Activated CD8-positive, alpha-beta memory T cell treated with anti-CD3 and anti-CD28 coated beads, Interleukin-2, amount 50 U/mL, for 1 hour (primary cell): ENCODE measurements around the gene TRMT1.
"Not testable (repeated sequence)": the region's sequence is repeated elsewhere in the genome, so short reads cannot be mapped to it uniquely, and the experiment has no call there.

ENCODE experiments used
- DNase-seq: peaks from one replicate; pipeline ENCODE4 v3.0.0-alpha.2; 2020; ENCODE audit errors: extremely low read depth

The TRMT1 gene

DNA sequence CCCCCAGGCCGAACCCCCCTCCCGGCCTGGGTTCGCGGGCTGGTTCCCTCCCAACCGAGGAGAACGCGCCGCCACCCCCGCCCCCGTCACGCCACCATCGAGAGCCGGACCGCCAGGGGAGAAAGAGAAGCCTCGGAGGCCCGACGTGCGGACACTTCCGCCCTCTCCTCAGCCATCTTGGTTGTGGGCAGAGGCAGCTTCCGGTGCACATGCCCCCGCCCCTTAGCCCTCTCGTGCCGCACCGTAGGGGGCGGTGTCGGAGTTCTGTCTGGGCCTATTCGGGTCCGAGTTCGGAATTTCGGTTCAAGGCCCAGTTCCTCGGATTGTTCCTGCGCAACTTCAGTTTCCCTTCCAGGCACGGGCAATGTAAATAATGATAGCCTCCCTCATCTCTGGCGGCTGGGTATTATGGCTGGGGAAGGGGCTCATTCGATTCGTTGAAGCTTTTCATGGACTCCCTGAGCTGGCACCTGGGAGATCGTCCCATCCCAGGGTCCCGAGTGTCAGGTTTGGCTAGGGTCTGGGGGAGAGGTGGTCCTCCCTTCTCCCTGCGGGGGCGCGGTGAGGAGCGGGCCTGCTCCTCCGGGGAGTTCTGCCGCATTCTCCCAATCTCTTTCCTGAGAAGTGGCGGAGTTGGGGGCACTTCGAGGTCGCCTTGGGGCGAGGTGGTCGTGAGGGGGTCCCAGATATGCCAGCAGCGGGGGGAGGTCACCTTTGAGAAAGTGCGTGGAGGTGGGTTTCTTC is 33.8 kb upstream of the TRMT1 start, which contains the start of the genes IER2 and STX10:
IER2 (plus strand) TSS at position 225 of the 744 bp plus-strand sequence. CDS start 2,776 bp downstream, outside the sequence.
STX10 (minus strand) TSS at position 189 of the 744 bp plus-strand sequence. CDS start 202 bp downstream, outside the sequence.
- peak; percentile 78 for DNase-seq

- DNase-seq, result no peak
Observed at GRCh38 chr19:13149628-13150186, 33.2 kb upstream of the TRMT1 start.

DNA sequence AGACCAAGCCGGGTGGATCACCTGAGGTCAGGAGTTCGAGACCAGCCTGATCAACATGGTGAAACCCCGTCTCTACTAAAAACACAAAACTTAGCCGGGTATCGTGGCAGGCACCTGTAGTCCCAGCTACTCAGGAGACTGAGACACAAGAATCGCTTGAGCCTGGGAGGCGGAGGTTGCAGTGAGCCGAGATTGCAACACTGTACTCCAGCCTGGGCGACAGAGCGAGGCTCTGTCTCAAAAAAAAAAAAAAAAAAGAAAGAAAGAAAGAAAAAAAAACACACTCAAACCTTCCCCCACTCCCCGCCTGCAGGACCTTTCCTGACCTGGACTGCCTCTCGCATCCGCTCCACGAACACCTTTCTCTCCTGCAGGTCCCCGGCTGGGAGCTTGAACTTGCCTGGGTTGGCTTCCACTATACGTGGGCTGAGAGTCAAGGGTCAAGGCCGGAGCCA is 32.7 kb upstream of the TRMT1 start:
- not testable (repeated sequence) for DNase-seq

- DNase-seq, result no peak
Observed at GRCh38 chr19:13146763-13147563, 30.4 kb upstream of the TRMT1 start.

- no peak for DNase-seq
Observed at GRCh38 chr19:13139633-13140311, 23.2 kb upstream of the TRMT1 start.

DNA sequence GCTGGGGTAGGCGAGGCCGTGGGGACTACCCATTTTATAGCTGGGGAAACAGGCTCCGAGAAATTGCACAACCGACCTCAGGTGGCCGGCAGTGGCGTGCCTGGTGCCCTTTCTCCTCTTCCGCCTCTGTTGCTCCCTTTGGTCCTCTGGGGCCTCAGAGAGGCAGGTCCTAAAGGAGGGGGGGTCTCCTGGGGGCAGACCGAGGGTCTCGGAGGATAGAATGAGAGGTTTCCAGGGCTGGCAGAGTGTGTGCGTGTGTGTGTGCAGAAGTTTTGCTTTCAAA is 22.3 kb upstream of the TRMT1 start:
- no peak for DNase-seq

DNA sequence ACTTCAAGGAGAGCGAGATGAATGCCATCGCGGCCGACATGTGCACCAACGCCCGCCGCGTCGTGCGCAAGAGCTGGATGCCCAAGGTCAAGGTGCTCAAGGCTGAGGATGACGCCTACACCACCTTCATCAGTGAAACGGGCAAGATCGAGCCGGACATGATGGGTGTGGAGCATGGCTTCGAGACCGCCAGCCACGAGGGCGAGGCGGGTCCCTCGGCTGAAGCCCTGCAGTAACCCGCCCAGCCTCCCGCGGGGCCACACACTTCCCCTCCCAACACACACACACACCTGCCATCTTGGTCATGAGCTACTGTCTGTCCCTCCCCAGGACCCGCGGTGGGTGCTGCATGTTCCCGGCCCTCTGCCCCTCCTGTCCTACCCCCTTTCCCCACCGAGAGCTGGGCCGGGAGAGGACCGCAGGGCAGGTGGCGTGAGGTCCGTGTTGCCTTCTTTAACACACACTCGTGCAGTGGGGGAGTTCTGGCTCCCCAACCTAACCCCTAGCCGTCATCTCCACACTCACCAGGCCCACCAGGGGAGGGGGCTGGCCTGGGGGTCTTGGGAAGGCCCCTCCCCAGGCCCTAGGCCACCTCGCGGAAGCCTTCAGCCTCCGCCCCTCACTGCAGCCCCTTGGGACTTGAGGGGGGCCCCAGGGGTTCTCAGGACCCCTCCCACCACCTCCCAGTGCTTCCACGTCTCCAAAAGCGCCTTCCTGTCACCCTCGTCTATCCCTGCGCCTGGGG is 21.8 kb upstream of the TRMT1 start:
- DNase-seq, result no peak

GRCh38 chr19:13137290-13137794 is 20.8 kb upstream of the TRMT1 start:
- DNase-seq, result no peak

DNA sequence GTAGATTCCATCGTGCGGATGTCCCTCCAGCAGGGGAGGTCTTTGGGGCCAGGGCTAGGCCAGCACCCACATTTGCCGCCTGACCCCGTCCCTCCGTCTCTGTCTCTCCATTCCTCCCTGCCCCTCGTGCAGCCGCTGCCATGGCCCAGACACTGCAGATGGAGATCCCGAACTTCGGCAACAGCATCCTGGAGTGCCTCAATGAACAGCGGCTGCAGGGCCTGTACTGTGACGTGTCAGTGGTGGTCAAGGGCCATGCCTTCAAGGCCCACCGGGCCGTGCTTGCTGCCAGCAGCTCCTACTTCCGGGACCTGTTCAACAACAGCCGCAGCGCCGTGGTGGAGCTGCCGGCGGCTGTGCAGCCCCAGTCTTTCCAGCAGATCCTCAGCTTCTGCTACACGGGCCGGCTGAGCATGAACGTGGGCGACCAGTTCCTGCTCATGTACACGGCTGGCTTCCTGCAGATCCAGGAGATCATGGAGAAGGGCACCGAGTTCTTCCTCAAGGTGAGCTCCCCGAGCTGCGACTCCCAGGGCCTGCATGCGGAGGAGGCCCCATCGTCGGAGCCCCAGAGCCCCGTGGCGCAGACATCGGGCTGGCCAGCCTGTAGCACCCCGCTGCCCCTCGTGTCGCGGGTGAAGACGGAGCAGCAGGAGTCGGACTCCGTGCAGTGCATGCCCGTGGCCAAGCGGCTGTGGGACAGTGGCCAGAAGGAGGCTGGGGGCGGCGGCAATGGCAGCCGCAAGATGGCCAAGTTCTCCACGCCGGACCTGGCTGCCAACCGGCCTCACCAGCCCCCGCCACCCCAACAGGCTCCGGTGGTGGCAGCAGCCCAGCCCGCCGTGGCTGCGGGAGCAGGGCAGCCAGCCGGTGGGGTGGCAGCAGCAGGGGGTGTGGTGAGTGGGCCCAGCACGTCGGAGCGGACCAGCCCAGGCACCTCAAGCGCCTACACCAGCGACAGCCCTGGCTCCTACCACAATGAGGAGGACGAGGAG is 18.8 kb upstream of the TRMT1 start:
- no peak for DNase-seq

DNA sequence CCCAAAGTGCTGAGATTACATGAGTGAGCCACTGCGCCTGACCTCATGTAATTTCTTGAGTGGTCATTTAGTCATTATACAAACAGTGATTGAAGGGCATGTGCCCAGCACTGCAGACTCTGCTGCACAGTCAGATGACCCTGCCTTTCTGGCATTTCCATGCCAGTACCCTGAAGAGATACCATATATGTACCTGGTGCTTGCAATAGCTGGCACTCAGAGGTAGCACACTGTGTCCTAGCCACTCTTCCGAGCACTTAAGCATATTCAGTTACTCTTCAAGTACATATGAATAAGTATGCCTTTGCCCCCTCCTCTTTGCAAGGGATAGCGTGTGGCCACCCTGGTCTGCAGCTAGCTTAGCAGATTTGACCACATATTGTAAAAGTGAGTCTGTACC is 18.1 kb upstream of the TRMT1 start:
- DNase-seq, result no peak

- no peak for DNase-seq
Observed at GRCh38 chr19:13133241-13133870, 16.8 kb upstream of the TRMT1 start.

- no peak for DNase-seq
Observed at GRCh38 chr19:13132471-13133180, 16.1 kb upstream of the TRMT1 start.

DNA sequence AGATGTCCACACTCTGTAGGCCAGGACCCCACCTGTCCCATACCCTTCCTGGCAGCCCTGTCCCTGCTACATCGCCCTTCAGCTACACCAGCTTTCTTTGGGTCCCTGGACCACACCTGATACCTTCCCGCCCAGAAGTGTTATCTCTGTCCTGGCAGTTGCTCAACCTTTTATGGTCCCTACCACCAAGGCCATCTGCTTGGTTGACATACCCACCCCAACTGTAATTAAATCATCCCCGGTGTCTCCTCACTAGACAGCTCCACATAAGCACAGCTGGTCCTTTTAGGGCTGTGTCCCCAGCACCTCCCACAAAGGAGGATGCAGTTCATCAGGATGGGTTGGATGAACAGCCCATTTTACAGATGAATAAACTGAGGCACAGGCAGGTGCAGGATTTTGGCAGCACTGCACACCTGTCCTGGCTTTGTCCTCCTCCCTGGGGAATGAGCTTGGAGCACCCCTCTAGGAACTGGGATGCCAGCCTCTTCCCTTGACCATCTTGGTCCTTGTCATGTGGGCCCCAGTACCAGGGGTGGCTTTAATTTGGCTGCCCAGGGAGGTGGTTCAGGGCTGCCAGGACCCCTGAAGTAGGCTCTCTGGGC is 14.4 kb upstream of the TRMT1 start:
- DNase-seq, result no peak

- no peak for DNase-seq
Observed at GRCh38 chr19:13129384-13129783, 12.8 kb upstream of the TRMT1 start.

GRCh38 chr19:13128583-13128982 is 12.0 kb upstream of the TRMT1 start:
- no peak for DNase-seq

- no peak for DNase-seq
Observed at GRCh38 chr19:13127811-13128575, 11.5 kb upstream of the TRMT1 start.

GRCh38 chr19:13127051-13127450 is 10.5 kb upstream of the TRMT1 start:
- DNase-seq, result no peak
